ENCODE results near the gene LIN7C.

LIN7C gene, protein sequence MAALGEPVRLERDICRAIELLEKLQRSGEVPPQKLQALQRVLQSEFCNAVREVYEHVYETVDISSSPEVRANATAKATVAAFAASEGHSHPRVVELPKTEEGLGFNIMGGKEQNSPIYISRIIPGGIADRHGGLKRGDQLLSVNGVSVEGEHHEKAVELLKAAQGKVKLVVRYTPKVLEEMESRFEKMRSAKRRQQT

DNA sequence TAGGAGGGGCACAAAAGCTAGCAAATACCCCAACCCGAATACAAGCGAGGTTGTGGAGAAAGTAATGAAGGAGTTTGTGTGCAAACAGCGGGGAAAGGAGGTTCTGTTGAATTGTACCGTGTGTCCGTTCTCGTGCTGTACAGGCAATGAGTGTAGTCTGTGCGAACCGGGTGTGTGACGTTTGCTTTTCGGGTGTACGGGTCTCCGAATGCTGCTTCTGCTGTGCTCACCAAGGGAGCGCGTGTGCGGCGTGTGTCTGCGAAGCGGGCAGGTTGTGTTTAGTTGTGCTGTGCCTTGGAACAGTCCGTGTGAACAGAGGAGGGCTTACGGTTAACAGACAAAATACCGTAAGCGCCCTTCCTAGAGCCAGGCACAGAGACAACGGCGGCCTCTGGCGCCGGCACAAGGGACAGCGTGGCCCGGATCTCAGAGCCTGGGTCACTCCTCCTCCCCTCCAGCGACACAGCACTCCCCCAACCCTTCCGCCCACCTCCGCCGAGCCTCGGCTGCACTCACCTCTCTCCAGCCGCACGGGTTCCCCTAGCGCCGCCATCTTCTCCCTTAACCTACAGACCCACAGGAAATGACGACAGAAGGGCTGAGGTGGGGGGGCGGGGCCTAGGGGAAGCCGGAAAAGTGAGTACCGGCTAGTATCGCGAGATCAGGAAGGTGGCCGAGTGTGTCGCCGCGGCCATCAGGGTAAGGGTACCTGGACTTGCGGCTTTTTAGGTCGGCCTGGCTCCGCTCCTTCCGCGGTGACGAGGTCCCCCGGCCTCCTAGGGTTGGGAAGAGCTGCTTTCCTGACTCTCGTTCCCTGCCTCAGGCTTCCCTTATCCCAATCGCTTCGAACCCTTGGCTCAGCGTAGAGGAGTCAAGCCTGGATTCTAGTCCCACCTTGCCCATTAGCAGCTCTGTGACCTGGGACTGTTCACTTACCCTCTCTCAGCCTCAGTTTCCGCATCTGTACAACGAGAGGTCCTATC lies at the start of gene LIN7C:
Gene LIN7C, minus strand, starts transcription at position 570 of the 983 bp plus-strand sequence. Its CDS starts 17 bp downstream, at position 553.
- TF ChIP-seq POLR2AphosphoS5 (IDR thresholded peaks at IDR 0.05; ENCODE audit: borderline replicate concordance, low read depth, low read length) (peak; percentile 99), EZH2 (IDR thresholded peaks at IDR 0.05) (no peak)
- peak within 1 kb of the TSS; percentile 97 for H3K9ac ChIP-seq (ENCODE audit: insufficient read length)
- peak within 1 kb of the TSS; percentile 83 for H3K4me3 ChIP-seq
- peak; percentile 84 for DNase-seq (ENCODE audit: low read depth, low spot score)
- peak within 1 kb of the TSS; percentile 56 for H3K27ac ChIP-seq
- H3K9me3 ChIP-seq (ENCODE audit: low read depth, low read length) = no peaks in the 10 kb centered on the region
- peaks cover 7% of the 10 kb centered on the region for H3K36me3 ChIP-seq (ENCODE audit: insufficient read depth, low read length)

DNA sequence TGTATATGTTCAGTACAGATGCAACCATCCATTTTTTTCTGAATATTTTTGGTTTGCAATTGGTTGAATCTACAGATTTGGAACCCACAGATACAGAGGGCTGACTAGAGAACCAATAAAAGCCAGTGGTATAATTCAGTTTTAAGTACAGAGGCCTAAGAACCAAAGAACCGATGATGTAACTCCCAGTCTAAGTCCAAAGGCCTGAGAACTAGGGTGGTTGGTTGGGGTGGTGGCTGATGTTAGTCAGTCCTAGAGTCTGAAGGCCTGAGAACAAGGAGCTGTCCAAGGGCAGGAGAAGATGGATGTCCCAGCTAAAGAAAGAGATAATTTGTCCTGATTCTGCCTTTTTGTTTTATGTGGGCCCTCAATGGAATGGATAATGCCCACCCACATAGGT lies 48.7 kb upstream of the LIN7C start:
- Histone ChIP-seq H3K9ac (ENCODE audit: insufficient read length) (no peak overlapping the region), H3K9me3 (ENCODE audit: low read depth, low read length) (no peaks in the 10 kb centered on the region), H3K4me3 (no peak overlapping the region), H3K36me3 (ENCODE audit: insufficient read depth, low read length) (no peaks in the 10 kb centered on the region), H3K27ac (no peak overlapping the region)
- DNase-seq (ENCODE audit: low read depth, low spot score) = no peak
- TF ChIP-seq POLR2AphosphoS5 (IDR thresholded peaks at IDR 0.05; ENCODE audit: borderline replicate concordance, low read depth, low read length) (no peak), FOXP2 (optimal IDR thresholded peaks at IDR 0.05; ENCODE audit: control extremely low read depth, extremely low read length, insufficient read depth) (no peak), EZH2 (IDR thresholded peaks at IDR 0.05) (no peak)

DNA sequence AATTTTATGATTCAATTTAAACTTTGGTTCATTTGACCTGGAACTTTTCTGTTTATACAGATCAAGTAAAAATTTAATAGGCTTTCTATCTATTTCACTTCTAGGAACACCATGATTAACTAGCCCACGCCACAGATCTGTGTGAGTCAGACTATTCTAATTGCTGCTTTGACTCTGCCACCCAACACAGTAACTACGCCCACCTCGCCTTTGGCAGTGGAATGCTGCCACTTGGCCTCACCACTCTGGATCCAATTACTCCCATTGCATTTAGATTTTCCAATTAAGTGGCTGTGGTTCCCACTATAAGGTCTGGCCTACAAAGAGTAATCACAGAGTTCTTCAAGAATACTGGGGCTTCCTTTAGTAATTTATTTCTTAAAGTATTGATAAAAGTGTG lies 46.6 kb upstream of the LIN7C start:
- no peak overlapping the region for H3K27ac ChIP-seq
- H3K9me3 ChIP-seq (ENCODE audit: low read depth, low read length) = no peaks in the 10 kb centered on the region
- H3K4me3 ChIP-seq = no peak overlapping the region
- no peaks in the 10 kb centered on the region for H3K36me3 ChIP-seq (ENCODE audit: insufficient read depth, low read length)
- TF ChIP-seq EZH2 (IDR thresholded peaks at IDR 0.05) (no peak), POLR2AphosphoS5 (IDR thresholded peaks at IDR 0.05; ENCODE audit: borderline replicate concordance, low read depth, low read length) (no peak), FOXP2 (optimal IDR thresholded peaks at IDR 0.05; ENCODE audit: control extremely low read depth, extremely low read length, insufficient read depth) (no peak)
- DNase-seq (ENCODE audit: low read depth, low spot score) = no peak
- no peak overlapping the region for H3K9ac ChIP-seq (ENCODE audit: insufficient read length)

DNA sequence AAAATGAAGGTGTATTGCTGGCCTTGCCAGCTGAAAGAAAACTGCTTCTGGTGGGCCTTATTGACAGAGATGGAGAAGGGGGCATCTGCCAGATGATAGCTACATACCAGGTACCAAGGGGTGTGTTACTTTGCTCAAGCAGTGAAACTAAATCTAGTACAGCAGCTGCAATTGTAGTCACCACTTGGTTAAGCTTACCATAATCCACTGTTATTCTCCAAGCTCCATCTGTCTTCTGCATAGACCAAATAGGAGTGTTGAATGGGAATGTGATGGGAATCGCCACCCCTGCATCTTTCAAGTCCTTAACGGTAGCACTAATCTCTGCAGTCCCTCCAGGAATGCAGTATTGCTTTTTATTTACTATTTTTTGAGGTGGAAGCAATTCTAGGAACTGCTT lies 45.8 kb upstream of the LIN7C start:
- no peak for DNase-seq (ENCODE audit: low read depth, low spot score)
- Histone ChIP-seq H3K27ac (no peak overlapping the region), H3K36me3 (ENCODE audit: insufficient read depth, low read length) (no peaks in the 10 kb centered on the region), H3K9me3 (ENCODE audit: low read depth, low read length) (no peaks in the 10 kb centered on the region), H3K4me3 (no peak overlapping the region), H3K9ac (ENCODE audit: insufficient read length) (no peak overlapping the region)
- no peak for TF ChIP-seq FOXP2 (optimal IDR thresholded peaks at IDR 0.05; ENCODE audit: control extremely low read depth, extremely low read length, insufficient read depth)
- no peak for TF ChIP-seq POLR2AphosphoS5 (IDR thresholded peaks at IDR 0.05; ENCODE audit: borderline replicate concordance, low read depth, low read length)
- no peak for TF ChIP-seq EZH2 (IDR thresholded peaks at IDR 0.05)

DNA sequence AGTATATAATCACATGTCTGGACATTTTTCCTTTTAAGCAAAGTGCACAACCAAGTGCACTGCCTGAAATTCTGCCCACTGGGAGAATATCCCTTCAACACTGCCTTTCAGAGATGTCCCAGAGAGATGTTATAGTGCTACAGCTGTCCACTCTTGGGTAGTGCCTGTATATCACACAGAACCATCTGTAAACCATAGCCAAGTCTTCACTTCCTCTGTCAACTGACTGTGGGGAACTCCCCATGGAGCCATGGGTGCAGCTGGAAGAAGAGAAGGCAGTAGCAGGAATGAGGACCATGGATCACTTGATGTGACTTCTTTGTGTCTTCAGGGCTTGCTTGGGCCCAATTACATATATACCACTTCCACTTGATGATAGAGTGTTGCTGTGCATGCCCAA lies 44.6 kb upstream of the LIN7C start:
- no peak for DNase-seq (ENCODE audit: low read depth, low spot score)
- Histone ChIP-seq H3K9me3 (ENCODE audit: low read depth, low read length) (no peaks in the 10 kb centered on the region), H3K4me3 (no peak overlapping the region), H3K27ac (no peak overlapping the region), H3K36me3 (ENCODE audit: insufficient read depth, low read length) (no peaks in the 10 kb centered on the region), H3K9ac (ENCODE audit: insufficient read length) (no peak overlapping the region)
- TF ChIP-seq POLR2AphosphoS5 (IDR thresholded peaks at IDR 0.05; ENCODE audit: borderline replicate concordance, low read depth, low read length) (no peak), EZH2 (IDR thresholded peaks at IDR 0.05) (no peak), FOXP2 (optimal IDR thresholded peaks at IDR 0.05; ENCODE audit: control extremely low read depth, extremely low read length, insufficient read depth) (no peak)

DNA sequence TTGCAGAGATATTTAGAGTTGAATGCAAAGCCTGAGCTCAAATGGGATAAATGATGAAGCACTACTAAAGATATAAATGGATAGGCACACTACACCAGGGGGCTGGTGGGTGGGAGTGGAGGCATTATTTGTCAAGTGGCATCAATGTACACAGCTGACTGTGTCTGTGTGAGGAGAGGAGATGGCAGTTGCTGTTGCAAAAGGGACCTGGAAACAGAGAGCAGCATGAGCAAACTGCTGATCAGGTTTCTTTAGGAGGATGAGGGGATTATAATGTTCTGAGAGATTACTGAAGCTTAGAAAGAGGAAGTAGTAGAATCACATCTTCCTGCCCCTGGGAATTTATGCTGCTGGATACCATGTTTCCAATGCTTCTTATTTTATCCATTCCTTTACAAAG lies 39.4 kb upstream of the LIN7C start:
- TF ChIP-seq EZH2 (IDR thresholded peaks at IDR 0.05) = no peak
- TF ChIP-seq FOXP2 (optimal IDR thresholded peaks at IDR 0.05; ENCODE audit: control extremely low read depth, extremely low read length, insufficient read depth) = no peak
- no peak for TF ChIP-seq POLR2AphosphoS5 (IDR thresholded peaks at IDR 0.05; ENCODE audit: borderline replicate concordance, low read depth, low read length)
- no peak for DNase-seq (ENCODE audit: low read depth, low spot score)
- H3K36me3 ChIP-seq (ENCODE audit: insufficient read depth, low read length) = no peaks in the 10 kb centered on the region
- H3K4me3 ChIP-seq = no peak overlapping the region
- H3K9ac ChIP-seq (ENCODE audit: insufficient read length) = no peak overlapping the region
- H3K27ac ChIP-seq = no peak overlapping the region
- no peaks in the 10 kb centered on the region for H3K9me3 ChIP-seq (ENCODE audit: low read depth, low read length)

DNA sequence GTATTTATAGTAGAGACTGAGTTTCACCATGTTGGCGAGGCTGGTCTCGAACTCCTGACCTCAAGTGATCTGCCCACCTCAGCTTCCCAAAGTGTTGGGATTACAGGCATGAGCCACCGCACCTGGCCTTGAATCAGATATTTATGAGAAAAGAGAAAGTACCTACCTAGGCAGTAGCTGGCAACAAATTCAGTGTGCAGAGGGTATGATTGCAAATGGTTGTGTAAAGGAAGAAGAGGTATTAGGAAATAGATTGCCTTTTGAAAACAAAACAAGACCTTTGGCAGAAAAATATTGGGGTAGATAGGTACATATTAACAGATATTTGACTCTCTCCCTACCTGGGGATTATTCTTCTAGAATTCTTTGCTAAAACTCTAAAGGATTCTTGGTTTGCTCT lies 38.5 kb upstream of the LIN7C start:
- Histone ChIP-seq H3K27ac (no peak overlapping the region), H3K9me3 (ENCODE audit: low read depth, low read length) (no peaks in the 10 kb centered on the region), H3K4me3 (no peak overlapping the region), H3K9ac (ENCODE audit: insufficient read length) (no peak overlapping the region), H3K36me3 (ENCODE audit: insufficient read depth, low read length) (no peaks in the 10 kb centered on the region)
- no peak for TF ChIP-seq POLR2AphosphoS5 (IDR thresholded peaks at IDR 0.05; ENCODE audit: borderline replicate concordance, low read depth, low read length)
- no peak for TF ChIP-seq EZH2 (IDR thresholded peaks at IDR 0.05)
- no peak for TF ChIP-seq FOXP2 (optimal IDR thresholded peaks at IDR 0.05; ENCODE audit: control extremely low read depth, extremely low read length, insufficient read depth)
- DNase-seq (ENCODE audit: low read depth, low spot score) = no peak

DNA sequence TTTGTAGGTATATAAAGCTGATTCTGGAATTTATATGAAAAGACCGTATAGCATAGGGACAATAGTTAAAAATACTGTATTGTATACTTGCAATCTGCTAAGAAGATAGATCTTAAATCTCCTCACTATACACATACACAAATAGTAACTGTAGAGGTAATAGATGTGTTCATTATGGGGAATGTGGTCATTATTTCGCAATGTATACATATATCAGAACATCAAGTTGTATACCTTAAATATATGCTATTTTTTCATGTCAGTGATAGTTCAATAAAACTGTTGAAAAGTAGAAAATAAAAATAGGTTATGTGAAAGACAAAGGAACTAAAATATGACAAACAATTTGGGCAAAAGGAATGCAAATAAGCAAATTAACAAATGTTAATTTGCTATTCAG lies 35.2 kb upstream of the LIN7C start:
- DNase-seq (ENCODE audit: low read depth, low spot score) = no peak

More for the DNA sequence above, 35.2 kb upstream of the LIN7C start:
- H3K36me3 ChIP-seq (ENCODE audit: insufficient read depth, low read length) = no peaks in the 10 kb centered on the region
- no peak for TF ChIP-seq FOXP2 (optimal IDR thresholded peaks at IDR 0.05; ENCODE audit: control extremely low read depth, extremely low read length, insufficient read depth)
- no peak for TF ChIP-seq EZH2 (IDR thresholded peaks at IDR 0.05)
- no peak for TF ChIP-seq POLR2AphosphoS5 (IDR thresholded peaks at IDR 0.05; ENCODE audit: borderline replicate concordance, low read depth, low read length)
- no peaks in the 10 kb centered on the region for H3K9me3 ChIP-seq (ENCODE audit: low read depth, low read length)
- no peak overlapping the region for H3K9ac ChIP-seq (ENCODE audit: insufficient read length)
- no peak overlapping the region for H3K27ac ChIP-seq
- no peak overlapping the region for H3K4me3 ChIP-seq

All from SK-N-MC (cell line).